Mucosa of rectum (tissue), 2 donors: Measurements from ENCODE around the gene CCDC201.

ENCODE experiments used
- H3K27ac ChIP-seq, 2 donors: one replicate each; pipeline ENCODE4 v1.7.0; 2013; ENCODE audit warnings: inconsistent platforms in 2 of 2, low read depth in 2 of 2, low read length in 2 of 2
- H3K27me3 ChIP-seq, 2 donors: one replicate each; pipeline ENCODE4 v1.7.0; 2013; ENCODE audit warnings: low read length in 2 of 2; ENCODE audit not compliant: control insufficient read depth in 2 of 2, insufficient read depth in 2 of 2
- H3K36me3 ChIP-seq, 2 donors: one replicate each; pipeline ENCODE4 v1.7.0; 2013; ENCODE audit warnings: low read length in 2 of 2; ENCODE audit not compliant: control insufficient read depth in 2 of 2, insufficient read depth in 2 of 2
- H3K4me1 ChIP-seq, 2 donors: one replicate each; pipeline ENCODE4 v1.7.0; 2013; ENCODE audit warnings: low read length in 2 of 2, mild to moderate bottlenecking in 1 of 2; ENCODE audit not compliant: control insufficient read depth in 2 of 2, insufficient read depth in 2 of 2
- H3K4me3 ChIP-seq, 2 donors: one replicate each; pipeline ENCODE4 v1.7.0; 2013; ENCODE audit warnings: low read length in 2 of 2
- H3K9ac ChIP-seq, 2 donors: one replicate each; pipeline ENCODE4 v1.7.0; 2013; ENCODE audit warnings: low read length in 2 of 2, low read depth in 1 of 2, mild to moderate bottlenecking in 1 of 2
- H3K9me3 ChIP-seq, 2 donors: one replicate each; pipeline ENCODE4 v1.7.0; 2013; ENCODE audit warnings: low read length in 2 of 2; ENCODE audit not compliant: control insufficient read depth in 2 of 2
- donor health status: healthy.
- donor health status: Normal muscosa, but diverticular disease.

CCDC201 gene

DNA sequence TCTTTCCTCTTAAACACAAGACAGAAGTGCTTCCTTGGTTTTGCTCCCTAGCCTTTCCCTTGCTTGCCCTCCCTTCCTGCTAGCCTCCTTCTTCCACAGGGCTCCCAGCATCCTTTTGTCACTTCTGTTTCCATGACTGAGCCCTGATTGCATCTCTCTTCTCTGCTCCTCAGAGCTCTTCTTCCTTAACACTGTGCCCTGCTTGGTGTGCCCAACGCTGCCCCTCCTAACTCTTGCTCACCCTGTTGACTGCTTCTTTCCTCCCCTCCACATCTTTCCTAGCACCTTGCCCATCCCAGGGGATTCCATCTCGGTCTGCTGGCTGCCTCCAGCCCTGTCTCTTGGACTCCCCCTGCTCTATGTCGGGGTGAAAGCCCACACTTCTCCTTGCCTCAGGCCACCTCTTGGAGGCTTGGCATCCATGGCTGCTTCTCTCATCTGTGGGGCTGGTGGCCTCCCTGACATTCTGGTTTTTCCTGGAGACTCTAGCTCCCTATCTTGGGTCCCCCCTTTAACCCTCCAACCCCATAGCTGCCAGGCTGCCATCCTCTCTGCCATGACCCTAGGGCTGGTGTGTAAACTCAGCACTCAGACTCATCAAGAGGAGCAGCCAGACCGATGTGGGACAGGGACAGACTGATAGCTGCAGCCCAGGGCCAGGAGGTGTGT, 21.2 kb upstream of the CCDC201 start:
- Histone ChIP-seq H3K4me1 (no peaks in the 10 kb centered on the region), H3K9me3 (no peaks in the 10 kb centered on the region), H3K4me3 (no peak overlapping the region), H3K27me3 (peaks cover 10% of the 10 kb centered on the region in 2 donors), H3K36me3 (no peaks in the 10 kb centered on the region), H3K9ac (no peak overlapping the region), H3K27ac (no peak overlapping the region)

DNA sequence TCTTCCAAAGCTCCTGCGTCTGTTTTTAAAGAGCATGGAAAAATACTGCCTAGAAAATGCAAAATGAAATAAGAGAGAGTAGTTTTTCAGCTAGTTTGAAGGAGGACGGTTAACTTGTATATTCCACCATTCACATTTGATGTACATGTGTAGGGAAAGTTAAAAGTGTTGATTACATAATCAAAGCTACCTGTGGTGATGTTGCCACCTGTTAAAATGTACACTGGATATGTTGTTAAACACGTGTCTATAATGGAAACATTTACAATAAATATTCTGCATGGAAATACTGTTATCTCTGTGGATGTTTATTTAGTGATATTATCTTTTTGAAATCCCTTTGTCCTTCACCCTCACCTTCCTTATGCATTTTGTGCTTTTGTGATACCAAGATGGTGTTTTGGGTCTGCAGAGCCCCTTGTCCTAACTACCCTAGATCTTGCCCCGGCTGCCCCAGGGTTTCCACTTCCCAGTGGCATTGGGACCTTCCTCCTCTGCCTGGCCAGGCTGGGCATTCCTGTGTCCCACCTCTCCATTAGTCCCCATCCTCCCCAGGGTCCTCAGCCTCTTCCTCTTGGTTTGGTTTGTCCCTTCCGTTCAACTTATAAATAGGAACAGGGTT, 20.6 kb upstream of the CCDC201 start:
- no peak overlapping the region for H3K4me3 ChIP-seq
- H3K9me3 ChIP-seq, result no peaks in the 10 kb centered on the region

GRCh38 chr7:45892407-45893035, 19.6 kb upstream of the CCDC201 start:
- peaks cover 17 to 21% of the 10 kb centered on the region in 2 donors for H3K27me3 ChIP-seq

More for the DNA sequence above, 20.6 kb upstream of the CCDC201 start:
- Histone ChIP-seq H3K27me3 (peaks cover 12 to 15% of the 10 kb centered on the region in 2 donors), H3K36me3 (no peaks in the 10 kb centered on the region), H3K9ac (no peak overlapping the region), H3K27ac (no peak overlapping the region), H3K4me1 (no peaks in the 10 kb centered on the region)

DNA sequence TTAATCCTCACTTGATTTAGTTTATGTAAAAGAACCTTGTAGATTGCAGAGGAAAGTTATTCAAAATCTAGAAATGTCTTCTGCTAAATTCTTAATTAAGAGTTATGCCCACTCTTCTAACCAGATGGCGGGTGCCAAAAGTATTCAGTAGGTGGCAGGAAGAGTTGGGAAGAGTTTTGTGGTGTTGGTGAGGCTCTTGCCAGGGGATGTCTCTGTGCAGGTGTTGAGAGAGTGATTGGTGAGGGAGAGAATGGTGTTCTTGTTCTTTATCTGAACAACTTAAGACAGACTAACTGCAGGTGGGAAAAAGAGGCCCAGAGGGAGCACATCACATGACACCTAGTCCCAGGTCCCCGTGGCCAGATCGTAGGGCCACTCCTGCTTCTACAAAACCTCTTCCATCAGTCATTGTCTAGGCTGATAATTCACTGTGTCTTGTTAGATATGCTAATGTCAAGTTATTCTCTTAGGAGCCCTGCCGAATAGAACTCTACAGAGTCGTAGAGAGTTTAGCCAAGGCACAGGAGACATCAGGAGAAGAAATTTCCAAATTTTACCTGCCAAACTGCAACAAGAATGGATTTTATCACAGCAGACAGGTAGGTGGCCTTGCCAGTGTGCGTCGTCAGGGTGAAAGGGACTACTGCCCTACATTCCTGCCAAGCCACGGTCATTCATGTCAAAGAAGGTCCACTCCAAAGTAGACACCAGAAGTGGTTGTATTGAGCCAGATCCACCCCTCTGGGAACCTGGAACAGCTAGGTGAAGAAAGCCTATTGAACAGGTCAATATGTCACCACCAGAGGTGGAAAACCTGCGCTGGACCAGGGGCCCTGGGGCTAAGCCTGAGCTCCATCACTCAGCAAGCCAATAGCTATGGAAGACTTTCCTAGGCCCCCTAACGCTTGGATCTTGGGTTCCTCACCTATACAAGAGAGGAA, 18.9 kb upstream of the CCDC201 start:
- Histone ChIP-seq H3K27me3 (peaks cover 19 to 29% of the 10 kb centered on the region in 2 donors), H3K9ac (no peak overlapping the region), H3K4me3 (no peak overlapping the region), H3K27ac (no peak overlapping the region), H3K36me3 (no peaks in the 10 kb centered on the region), H3K9me3 (no peaks in the 10 kb centered on the region), H3K4me1 (no peaks in the 10 kb centered on the region)

More at GRCh38 chr7:45892407-45893035, 19.6 kb upstream of the CCDC201 start:
- Histone ChIP-seq H3K4me3 (no peak overlapping the region), H3K36me3 (no peaks in the 10 kb centered on the region), H3K9ac (no peak overlapping the region), H3K4me1 (no peaks in the 10 kb centered on the region), H3K27ac (no peak overlapping the region), H3K9me3 (no peaks in the 10 kb centered on the region)

DNA sequence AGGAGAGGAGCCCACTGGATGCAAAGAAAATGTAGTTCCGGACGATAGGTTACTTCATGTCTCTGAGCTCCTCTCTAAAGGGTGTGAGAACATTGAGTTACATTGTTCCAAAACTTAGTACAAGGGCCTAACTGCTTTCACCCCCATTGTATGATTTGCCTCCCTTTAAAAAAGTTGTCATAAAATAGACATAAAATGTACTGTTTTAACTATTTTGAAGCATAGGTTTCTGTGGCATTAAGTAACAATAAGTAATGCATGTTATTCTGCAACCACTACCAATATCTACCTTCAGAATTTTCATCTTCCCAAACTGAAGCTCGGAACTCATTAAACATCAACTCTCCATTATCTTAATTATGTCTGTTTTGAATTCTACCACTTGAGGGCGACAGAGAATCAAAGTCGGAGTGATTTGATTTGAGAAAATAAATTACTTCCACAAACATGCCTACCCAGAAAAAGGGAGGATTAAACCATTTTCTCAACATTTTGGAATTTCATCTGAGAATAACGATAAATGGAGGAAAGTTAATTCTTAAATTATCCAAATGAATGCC, 18.1 kb upstream of the CCDC201 start:
- H3K27ac ChIP-seq, result no peak overlapping the region
- H3K9ac ChIP-seq, result no peak overlapping the region
- peaks cover 23 to 30% of the 10 kb centered on the region in 2 donors for H3K27me3 ChIP-seq

DNA sequence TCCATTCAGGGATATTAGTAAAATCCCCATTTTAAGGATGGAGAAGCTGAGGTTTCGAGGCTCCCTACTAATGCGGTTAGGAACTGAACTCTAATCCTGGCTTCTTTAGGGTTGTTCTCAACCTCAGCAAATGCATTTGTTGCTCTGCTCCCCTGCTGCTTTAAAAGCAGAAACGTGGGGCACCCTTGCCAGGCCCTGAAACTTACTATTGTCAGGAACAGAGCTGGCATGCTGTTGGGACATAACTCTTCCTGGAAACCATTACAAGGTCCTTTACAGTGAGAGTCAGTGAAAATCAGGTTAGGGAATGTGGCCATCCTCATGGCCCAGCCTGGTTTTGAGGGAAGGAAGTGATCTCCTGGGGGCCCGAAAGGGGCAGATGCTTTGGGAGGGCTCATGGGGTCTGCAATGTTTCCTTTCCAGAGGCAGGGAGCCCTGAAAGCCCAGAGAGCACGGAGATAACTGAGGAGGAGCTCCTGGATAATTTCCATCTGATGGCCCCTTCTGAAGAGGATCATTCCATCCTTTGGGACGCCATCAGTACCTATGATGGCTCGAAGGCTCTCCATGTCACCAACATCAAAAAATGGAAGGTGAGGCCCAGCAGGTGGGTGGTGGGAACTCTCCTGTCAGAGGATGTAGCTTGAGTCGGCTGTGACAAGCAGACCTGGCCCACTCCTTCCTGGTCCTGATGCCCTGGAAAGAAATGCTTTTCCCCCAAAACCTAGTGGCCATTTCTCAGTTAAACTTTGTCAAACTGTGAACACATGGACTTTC, 17.4 kb upstream of the CCDC201 start:
- H3K36me3 ChIP-seq, result no peaks in the 10 kb centered on the region
- H3K9ac ChIP-seq, result no peak overlapping the region
- no peak overlapping the region for H3K27ac ChIP-seq
- peaks cover 23 to 29% of the 10 kb centered on the region in 2 donors for H3K27me3 ChIP-seq
- H3K9me3 ChIP-seq, result no peaks in the 10 kb centered on the region
- H3K4me1 ChIP-seq, result no peaks in the 10 kb centered on the region
- no peak overlapping the region for H3K4me3 ChIP-seq

More for the DNA sequence above, 18.1 kb upstream of the CCDC201 start:
- no peaks in the 10 kb centered on the region for H3K36me3 ChIP-seq
- H3K9me3 ChIP-seq, result no peaks in the 10 kb centered on the region
- H3K4me3 ChIP-seq, result no peak overlapping the region
- no peaks in the 10 kb centered on the region for H3K4me1 ChIP-seq

GRCh38 chr7:45889367-45890067, 16.6 kb upstream of the CCDC201 start:
- Histone ChIP-seq H3K27me3 (peaks cover 23 to 26% of the 10 kb centered on the region in 2 donors), H3K9ac (no peak overlapping the region), H3K4me1 (no peaks in the 10 kb centered on the region), H3K27ac (no peak overlapping the region), H3K36me3 (no peaks in the 10 kb centered on the region), H3K9me3 (no peaks in the 10 kb centered on the region), H3K4me3 (no peak overlapping the region)

- Histone ChIP-seq H3K27me3 (peaks cover 23 to 26% of the 10 kb centered on the region in 2 donors), H3K27ac (no peak overlapping the region), H3K9ac (no peak overlapping the region), H3K9me3 (no peaks in the 10 kb centered on the region), H3K4me1 (no peaks in the 10 kb centered on the region), H3K36me3 (no peaks in the 10 kb centered on the region), H3K4me3 (no peak overlapping the region)
Observed at GRCh38 chr7:45888993-45889366, 16.1 kb upstream of the CCDC201 start.
